AG04449 (cell line): Measurements from ENCODE around the gene NANOS3.

Experiments used
- CTCF ChIA-PET: fragments of 350-600 bp; formaldehyde crosslinking; extraction: SDS; loops from one replicate; lab custom pipeline; 2021; ENCODE audit warnings: antibody characterized with exemption; lab: Yijun Ruan, JAX
- POLR2A ChIA-PET: fragments of 400-600, 350-600 bp; formaldehyde crosslinking; extraction: SDS; loops from one replicate; lab custom pipeline; 2020; ENCODE audit warnings: antibody characterized with exemption, inconsistent platforms; lab: Yijun Ruan, JAX
- DNase-seq: peaks from one replicate; pipeline ENCODE4 v3.0.0-alpha.2; 2010; ENCODE audit warnings: low read depth, low spot score
- H3K4me3 ChIP-seq: 2 replicates; pipeline ENCODE4 v1.5.1; 2011; ENCODE audit warnings: low read depth, mild to moderate bottlenecking, control low read depth, low read length
- CTCF ChIP-seq: IDR thresholded peaks from one replicate; pipeline ENCODE4 v1.5.1; 2011; ENCODE audit warnings: mild to moderate bottlenecking, moderate library complexity, low read length, control low read depth, inconsistent platforms; ENCODE audit not compliant: insufficient read depth; ENCODE audit errors: missing control alignments

Gene NANOS3

GRCh38 chr19:13842291-13843103, 34.4 kb upstream of the NANOS3 start:
- no peak for DNase-seq
- peak overlapping the region; percentile 91 for H3K4me3 ChIP-seq
- ChIA-PET CTCF (interaction anchor here (0.9 to 1.6 kb wide), 3 partner anchors 8 to 20 kb away, joined by 3 to 13 read pairs (median 4); no protein-coding TSS in a partner anchor), POLR2A (interaction anchor here (1.0 to 9.0 kb wide), 3 partner anchors 11 to 20 kb away, joined by 5 to 149 read pairs (median 102); no protein-coding TSS in a partner anchor)
- no peak for TF ChIP-seq CTCF

GRCh38 chr19:13843104-13843921, 33.6 kb upstream of the NANOS3 start:
- POLR2A ChIA-PET: interaction anchor here (0.9 kb wide), 1 partner anchor 75 kb away, joined by 3 read pairs; no protein-coding TSS in a partner anchor
- TF ChIP-seq CTCF: no peak
- DNase-seq: no peak
- peak overlapping the region; percentile 63 for H3K4me3 ChIP-seq
- CTCF ChIA-PET: no interaction called here

GRCh38 chr19:13844130-13844631, 32.8 kb upstream of the NANOS3 start:
- no peak overlapping the region for H3K4me3 ChIP-seq
- no peak for TF ChIP-seq CTCF
- POLR2A ChIA-PET: interaction anchor here (0.5 to 0.9 kb wide), 2 partner anchors 17 to 76 kb away, joined by 3 read pairs; no protein-coding TSS in a partner anchor
- DNase-seq: no peak
- CTCF ChIA-PET: no interaction called here

- TF ChIP-seq CTCF: no peak
- CTCF ChIA-PET: interaction anchor here (0.5 to 1.5 kb wide), 4 partner anchors 13 to 252 kb away, joined by 3 to 6 read pairs (median 4); no protein-coding TSS in a partner anchor
- POLR2A ChIA-PET: interaction anchor here (0.6 to 2.5 kb wide), 7 partner anchors 9 to 403 kb away, joined by 3 to 37 read pairs (median 4); partner anchors contain the start of genes MRI1 and ZSWIM4
Measured at GRCh38 chr19:13846557-13847406, 30.2 kb upstream of the NANOS3 start.

GRCh38 chr19:13847407-13848339, 29.3 kb upstream of the NANOS3 start:
- CTCF ChIA-PET: interaction anchor here (1.1 kb wide), 2 partner anchors 14 to 253 kb away, joined by 3 to 5 read pairs; no protein-coding TSS in a partner anchor
- DNase-seq: no peak
- POLR2A ChIA-PET: interaction anchor here (0.5 to 2.5 kb wide), 7 partner anchors 8 to 702 kb away, joined by 3 to 37 read pairs (median 4); partner anchors contain the start of genes MRI1 and ZSWIM4
- peak overlapping the region; percentile 60 for H3K4me3 ChIP-seq
- peak; percentile 20 for TF ChIP-seq CTCF

More at GRCh38 chr19:13846557-13847406, 30.2 kb upstream of the NANOS3 start:
- no peak for DNase-seq
- peak overlapping the region; percentile 60 for H3K4me3 ChIP-seq
